Measurements from ENCODE around the gene SLC25A43. TPM values are rescaled to one million over a fixed set of nuclear protein-coding genes. Genes with fewer than 3 reads are reported as not detected.
"Not testable (repeated sequence)": the region's sequence is repeated elsewhere in the genome, so short reads cannot be mapped to it uniquely, and the experiment has no call there.

SLC25A43 gene
- total RNA-seq: 10 to 100 TPM; 19.1 to 26.8 TPM

- peak; percentile 64 for DNase-seq
- TF ChIP-seq CTCF (IDR thresholded peaks at IDR 0.05): no peak
- Histone ChIP-seq H3K27me3 (no peaks in the 10 kb centered on the region), H3K4me3 (peak within 1 kb of the TSS; percentile 48), H3K9me3 (no peaks in the 10 kb centered on the region), H3K4me1 (no peaks in the 10 kb centered on the region), H3K27ac (peak within 1 kb of the TSS; percentile 78), H3K9ac (ENCODE audit: low read depth in 2 of 2, low read length in 2 of 2) (peak within 1 kb of the TSS; percentile 61 to 73), H3K36me3 (no peaks in the 10 kb centered on the region)
- intact Hi-C loops (cut with DNase I): loop anchor here (5.0 kb wide), 1 partner anchor 68 kb away; the partner anchor contains the start of gene SLC25A5
Observed at GRCh38 chrX:119398974-119399771, at the start of gene SLC25A43. Gene SLC25A43, plus strand, starts transcription at chrX:119399336. Its CDS starts 68 bp downstream, at chrX:119399404.

GRCh38 chrX:119359618-119360382 lies 39.3 kb upstream of the SLC25A43 start:
- no peak for TF ChIP-seq CTCF (IDR thresholded peaks at IDR 0.05)
- H3K9ac ChIP-seq (ENCODE audit: low read depth in 2 of 2, low read length in 2 of 2): no peak overlapping the region
- no peaks in the 10 kb centered on the region for H3K27me3 ChIP-seq
- intact Hi-C loops (cut with DNase I): no loop called here
- H3K4me1 ChIP-seq: no peaks in the 10 kb centered on the region
- H3K4me3 ChIP-seq: no peak overlapping the region
- no peak for DNase-seq
- H3K36me3 ChIP-seq: no peaks in the 10 kb centered on the region
- H3K27ac ChIP-seq: no peak overlapping the region
- H3K9me3 ChIP-seq: no peaks in the 10 kb centered on the region

- DNase-seq; H3K9me3 ChIP-seq; H3K27me3 ChIP-seq; H3K4me1 ChIP-seq; H3K4me3 ChIP-seq; H3K36me3 ChIP-seq; intact Hi-C loops (cut with DNase I); H3K9ac ChIP-seq (ENCODE audit: low read depth in 2 of 2, low read length in 2 of 2); H3K27ac ChIP-seq: not testable (repeated sequence)
Observed at GRCh38 chrX:119361451-119361850, 37.7 kb upstream of the SLC25A43 start.

- DNase-seq; H3K4me3 ChIP-seq; H3K9me3 ChIP-seq; H3K9ac ChIP-seq (ENCODE audit: low read depth in 2 of 2, low read length in 2 of 2); H3K27ac ChIP-seq; H3K4me1 ChIP-seq; intact Hi-C loops (cut with DNase I); H3K36me3 ChIP-seq; H3K27me3 ChIP-seq: not testable (repeated sequence)
Observed at GRCh38 chrX:119362074-119362473, 37.1 kb upstream of the SLC25A43 start.

GRCh38 chrX:119363391-119363790 lies 35.7 kb upstream of the SLC25A43 start:
- TF ChIP-seq CTCF (IDR thresholded peaks at IDR 0.05): no peak
- H3K9ac ChIP-seq (ENCODE audit: low read depth in 2 of 2, low read length in 2 of 2): no peak overlapping the region
- intact Hi-C loops (cut with DNase I): no loop called here
- no peaks in the 10 kb centered on the region for H3K4me1 ChIP-seq
- no peak overlapping the region for H3K4me3 ChIP-seq
- no peak for DNase-seq
- no peaks in the 10 kb centered on the region for H3K27me3 ChIP-seq
- no peaks in the 10 kb centered on the region for H3K36me3 ChIP-seq
- H3K9me3 ChIP-seq: no peaks in the 10 kb centered on the region
- no peak overlapping the region for H3K27ac ChIP-seq

- H3K4me3 ChIP-seq; intact Hi-C loops (cut with DNase I); H3K9me3 ChIP-seq; H3K36me3 ChIP-seq; DNase-seq; H3K27ac ChIP-seq; H3K4me1 ChIP-seq; H3K27me3 ChIP-seq; H3K9ac ChIP-seq (ENCODE audit: low read depth in 2 of 2, low read length in 2 of 2): not testable (repeated sequence)
Observed at GRCh38 chrX:119371861-119372260, 27.3 kb upstream of the SLC25A43 start.

GRCh38 chrX:119374736-119375135 lies 24.4 kb upstream of the SLC25A43 start:
- Histone ChIP-seq H3K9ac (ENCODE audit: low read depth in 2 of 2, low read length in 2 of 2) (no peak overlapping the region), H3K27ac (no peak overlapping the region), H3K4me1 (no peaks in the 10 kb centered on the region), H3K36me3 (no peaks in the 10 kb centered on the region), H3K9me3 (no peaks in the 10 kb centered on the region), H3K4me3 (no peak overlapping the region), H3K27me3 (no peaks in the 10 kb centered on the region)
- no peak for TF ChIP-seq CTCF (IDR thresholded peaks at IDR 0.05)
- intact Hi-C loops (cut with DNase I): no loop called here
- DNase-seq: no peak
